K562 (cell line): ENCODE data around the gene EMX1. TPM values are rescaled to one million over a fixed set of nuclear protein-coding genes. Genes with fewer than 3 reads are reported as not detected.
A peak's percentile ranks its signal among the peaks of the same experiment; 100 is the strongest.

Experiments used
- ATAC-seq: fragments of 200-7000 bp; cut with Tn5 transposase; 3 replicates; pipeline ENCODE4 v1.9.1; 2020; ENCODE audit warnings: moderate library complexity
- BruUV-seq: library from RNA; stranded (reverse); fragments of 400-500 nt; replicated peaks from 2 replicates; lab custom pipeline; 2021; lab: Mats Ljungman, UMichigan
- CTCF ChIA-PET: fragments of 300-600 bp; formaldehyde crosslinking; extraction: SDS; loops from one replicate; lab custom pipeline; 2021; ENCODE audit warnings: low intra/inter-chr PET ratio; lab: Yijun Ruan, JAX
- POLR2A ChIA-PET: fragments of 300-600, 350-650 bp; sonication (Branson Sonifier 250); formaldehyde crosslinking; extraction: SDS; loops from one replicate; lab custom pipeline; 2021; ENCODE audit warnings: antibody characterized with exemption, inconsistent platforms; lab: Yijun Ruan, JAX
- DNase-seq, 4 experiments: peaks; one replicate each; pipeline versions ENCODE4 v3.0.0 to v3.0.0-alpha.2; 2011 to 2018; ENCODE audit warnings: low spot score in 3 of 4, mixed read lengths in 3 of 4; ENCODE audit errors: extremely low read depth in 1 of 4
- FAIRE-seq: peaks from 2 replicates; lab custom pipeline; 2011; peaks lifted over from hg19 to GRCh38; lab: Jason Lieb, UNC
- H2AFZ ChIP-seq: 2 replicates; pipeline ENCODE4 v1.6.0; 2011; ENCODE audit warnings: low read depth, low read length, control low read depth, inconsistent platforms
- H3K27ac ChIP-seq: fragments of 200-600 bp; 3 replicates; pipeline ENCODE4 v1.8.0; 2011; ENCODE audit warnings: low read depth, mild to moderate bottlenecking, control low read depth, inconsistent platforms, low read length, moderate library complexity, mixed read lengths; ENCODE audit errors: extremely low read depth
- H3K27me3 ChIP-seq, 2 experiments: fragments of 300-600 bp in 1 of 2; 2 replicates in 1 of 2; 3 replicates in 1 of 2; pipeline versions ENCODE4 v1.6.0 to v1.8.0; 2011; ENCODE audit warnings: inconsistent platforms in 2 of 2, low read length in 2 of 2, mild to moderate bottlenecking in 1 of 2, mixed read lengths in 1 of 2, moderate library complexity in 1 of 2; ENCODE audit not compliant: control insufficient read depth in 2 of 2, insufficient read depth in 2 of 2
- H3K36me3 ChIP-seq: fragments of 300-600 bp; 3 replicates; pipeline ENCODE4 v1.8.0; 2011; ENCODE audit warnings: mild to moderate bottlenecking, low read length, inconsistent platforms; ENCODE audit not compliant: control insufficient read depth, insufficient read depth
- H3K4me1 ChIP-seq, 2 experiments: fragments of 200-600 bp in 1 of 2; replicated peaks in 1 of 2; 2 replicates in 1 of 2; 3 replicates in 1 of 2; pipeline versions ENCODE4 v1.5.1 to v1.8.0; 2011; ENCODE audit warnings: inconsistent platforms in 2 of 2, low read length in 2 of 2, mild to moderate bottlenecking in 1 of 2, mixed read lengths in 1 of 2, moderate library complexity in 1 of 2; ENCODE audit not compliant: control insufficient read depth in 2 of 2, insufficient read depth in 2 of 2
- H3K4me2 ChIP-seq: 2 replicates; pipeline ENCODE4 v1.6.1; 2011; ENCODE audit warnings: low read length, control low read depth, inconsistent platforms, mixed read lengths; ENCODE audit not compliant: insufficient read depth
- H3K4me3 ChIP-seq: fragments of 200-600 bp; sonication (generic), shearing (Covaris generic); 2 replicates; pipeline ENCODE4 v1.5.1; 2016; ENCODE audit warnings: control low read depth, inconsistent platforms
- H3K79me2 ChIP-seq: fragments of 200-600 bp; 3 replicates; pipeline ENCODE4 v1.8.0; 2011; ENCODE audit warnings: low read length, inconsistent platforms; ENCODE audit not compliant: control insufficient read depth, insufficient read depth
- H3K9ac ChIP-seq, 2 experiments: 2 replicates each; pipeline versions ENCODE4 v1.6.0 to v1.6.1; 2011; ENCODE audit warnings: low read depth in 2 of 2, low read length in 2 of 2, control low read depth in 1 of 2, inconsistent platforms in 1 of 2, mild to moderate bottlenecking in 1 of 2, mixed read lengths in 1 of 2; ENCODE audit not compliant: insufficient read depth in 1 of 2
- H3K9me1 ChIP-seq: one replicate; pipeline ENCODE4 v1.6.0; 2011; ENCODE audit warnings: inconsistent platforms, mild to moderate bottlenecking, low read length, moderate library complexity; ENCODE audit not compliant: control insufficient read depth, insufficient read depth
- H3K9me3 ChIP-seq: replicated peaks from 2 replicates; pipeline ENCODE4 v1.5.1; 2011; ENCODE audit warnings: low read depth, low read length, inconsistent platforms; ENCODE audit not compliant: control insufficient read depth, insufficient read depth
- H4K20me1 ChIP-seq: replicated peaks from 2 replicates; pipeline ENCODE4 v1.6.1; 2011; ENCODE audit warnings: low read length, inconsistent platforms, mixed read lengths; ENCODE audit not compliant: control insufficient read depth, insufficient read depth
- DACH1 ChIP-seq: fragments of 450-650 bp; IDR thresholded peaks from 2 replicates; pipeline ENCODE4 v1.6.1; 2018; ENCODE audit not compliant: partially characterized antibody
- EWSR1 ChIP-seq: fragments of 450-650 bp; IDR thresholded peaks from 2 replicates; pipeline ENCODE4 v1.6.1; 2018; ENCODE audit warnings: borderline replicate concordance, mild to moderate bottlenecking, low read depth, moderate library complexity; ENCODE audit not compliant: partially characterized antibody
- FOXM1 ChIP-seq, 2 experiments: fragments of 450-650 bp in 1 of 2; sonication (generic) in 1 of 2; formaldehyde crosslinking in 1 of 2; IDR thresholded peaks; 2 replicates each; pipeline versions ENCODE4 v1.6.1 to v1.9.0; 2017 to 2022; ENCODE audit warnings: low read depth in 2 of 2, mild to moderate bottlenecking in 2 of 2, missing genetic modification reagents in 1 of 2, moderate library complexity in 1 of 2
- RBM14 ChIP-seq: fragments of 200-400 bp; formaldehyde crosslinking; IDR thresholded peaks from 2 replicates; pipeline ENCODE4 v1.6.1; 2018; ENCODE audit warnings: low read depth, mild to moderate bottlenecking, low read length, moderate library complexity, borderline replicate concordance; ENCODE audit not compliant: insufficient read depth
- SMC3 ChIP-seq: conservative IDR thresholded peaks from 2 replicates; pipeline ENCODE4 v1.6.1; 2011; ENCODE audit warnings: low read depth, low read length, improper control_type of control experiment; ENCODE audit not compliant: insufficient read depth
- TCF3 ChIP-seq: sonication (generic); formaldehyde crosslinking; IDR thresholded peaks from 2 replicates; pipeline ENCODE4 v1.4.0; 2020; ENCODE audit warnings: mild to moderate bottlenecking, missing genetic modification reagents
- XRCC4 ChIP-seq: IDR thresholded peaks from one replicate; pipeline ENCODE4 v1.6.1; 2011; ENCODE audit not compliant: insufficient read depth, insufficient read length; ENCODE audit errors: extremely low read depth
- ZKSCAN8 ChIP-seq: fragments of 200-800 bp; sonication (Bioruptor generic); IDR thresholded peaks from 2 replicates; pipeline ENCODE4 v1.6.1; 2016; ENCODE audit warnings: missing genetic modification characterization, missing compliant biosample characterization
- ZNF217 ChIP-seq: sonication (generic); formaldehyde crosslinking; IDR thresholded peaks from 2 replicates; pipeline ENCODE4 v1.8.0; 2022; ENCODE audit warnings: mild to moderate bottlenecking, missing genetic modification reagents
- ZNF639 ChIP-seq, 2 experiments: fragments of 200-800 bp in 1 of 2; sonication (Bioruptor generic) in 1 of 2; sonication (generic) in 1 of 2; formaldehyde crosslinking in 1 of 2; IDR thresholded peaks in 1 of 2; conservative IDR thresholded peaks in 1 of 2; 2 replicates each; pipeline versions ENCODE4 v1.5.0 to v1.6.1; 2016 to 2020; ENCODE audit warnings: missing compliant biosample characterization in 1 of 2, missing genetic modification characterization in 1 of 2, missing genetic modification reagents in 1 of 2
- WGBS: fragments of 100-300 bp; shearing (Covaris generic); methylation state at CpG from one replicate; pipeline ENCODE4 v1.1.6; 2016; ENCODE audit warnings: low coverage, mixed read lengths; ENCODE audit not compliant: insufficient coverage; ENCODE audit errors: missing lambda C conversion rate; 5-methylcytosine and 5-hydroxymethylcytosine counted together
- in situ Hi-C: fragments of 300-500 bp; cut with MboI; formaldehyde crosslinking; loops from 4 replicates; pipeline ENCODE4 v1.15.0; 2018; ENCODE audit warnings: inconsistent platforms, mixed read lengths
- intact Hi-C: fragments of 100-400 bp; cut with micrococcal nuclease; formaldehyde crosslinking; loops from 2 replicates; pipeline ENCODE4 v1.14.2; 2022
- polyA plus RNA-seq, 8 experiments: library from polyadenylated mRNA; depleted of rRNA in 4 of 8; stranded (reverse) in 5 of 8; unstranded in 3 of 8; fragments of >200 nt; fragmentation: Nextera tagmentation in 2 of 8; fragmentation: Illumina TruSeq in 1 of 8; extraction: Ambion mirVana in 2 of 8; extraction: Trizol in 1 of 8; gene quantifications; 2 replicates each; pipeline versions ENCODE4 v1.2.1 to v1.2.3, GENCODE V29; 2011 to 2014; ENCODE audit warnings: inconsistent platforms in 1 of 8, missing spikeins in 1 of 8
- total RNA-seq, 7 experiments: library from RNA; depleted of rRNA in 6 of 7; stranded (reverse); fragments of >200 nt in 6 of 7; fragmentation: Illumina TruSeq in 2 of 7; extraction: Trizol in 2 of 7; gene quantifications; 2 replicates each; pipeline versions ENCODE4 v1.2.1 to v1.2.3, GENCODE V29; 2011 to 2021; ENCODE audit warnings: low replicate concordance in 1 of 7
- TF ChIP-seq, protein P1 (sequence below), 2 experiments: fragments of 450-650 bp; formaldehyde crosslinking in 1 of 2; IDR thresholded peaks; 2 replicates each; pipeline versions ENCODE4 v1.4.0 to v1.6.1; 2014 to 2020; ENCODE audit warnings: mild to moderate bottlenecking in 2 of 2, borderline replicate concordance in 1 of 2, low read depth in 1 of 2

The EMX1 gene
- total and polyA plus RNA-seq, 9 of the 15 experiments (the other 6 are each of a cell fraction or from before 2014, with no cell fraction given) = 0.10 to 0.32 (median 0.21) TPM; not detected in 6

GRCh38 chr2:72942293-72942692, 25.0 kb downstream of the EMX1 start:
- Histone ChIP-seq H3K4me1 (peaks cover 0 to 2% of the 10 kb centered on the region in 2 experiments; a peak in 2 of 5 replicates), H2AFZ (no peak overlapping the region), H3K4me2 (no peak overlapping the region), H3K9me1 (no peaks in the 10 kb centered on the region), H3K4me3 (no peak overlapping the region), H4K20me1 (peaks cover 5% of the 10 kb centered on the region), H3K27ac (no peak overlapping the region), H3K36me3 (no peaks in the 10 kb centered on the region), H3K79me2 (no peaks in the 10 kb centered on the region), H3K27me3 (peaks cover 2 to 12% of the 10 kb centered on the region in 2 experiments; a peak in 2 of 5 replicates), H3K9ac (0 out of 4 replicates have a peak overlapping the region, but pooled peaks of 1 of the 2 experiments have one; percentile 26), H3K9me3 (no peaks in the 10 kb centered on the region)
- ChIA-PET POLR2A (interaction anchor here (1.1 to 1.3 kb wide), 2 partner anchors 9 to 25 kb away, joined by 3 to 4 read pairs; partner anchors contain the start of gene EMX1), CTCF (no interaction called here)
- intact Hi-C loops (no loop called here), in situ Hi-C loops (no loop called here)
- no peak for FAIRE-seq
- BruUV-seq = no TSS peak
- no peak for DNase-seq
- no peak for ATAC-seq
- WGBS = 56% methylated on average over 5 of the region's 8 CpGs
- no peak for TF ChIP-seq TCF3 (CRISPR knock-in tag)
- no peak for TF ChIP-seq DACH1
- no peak for TF ChIP-seq ZKSCAN8 (CRISPR knock-in tag)
- no peak for TF ChIP-seq RBM14
- TF ChIP-seq, protein P1, sequence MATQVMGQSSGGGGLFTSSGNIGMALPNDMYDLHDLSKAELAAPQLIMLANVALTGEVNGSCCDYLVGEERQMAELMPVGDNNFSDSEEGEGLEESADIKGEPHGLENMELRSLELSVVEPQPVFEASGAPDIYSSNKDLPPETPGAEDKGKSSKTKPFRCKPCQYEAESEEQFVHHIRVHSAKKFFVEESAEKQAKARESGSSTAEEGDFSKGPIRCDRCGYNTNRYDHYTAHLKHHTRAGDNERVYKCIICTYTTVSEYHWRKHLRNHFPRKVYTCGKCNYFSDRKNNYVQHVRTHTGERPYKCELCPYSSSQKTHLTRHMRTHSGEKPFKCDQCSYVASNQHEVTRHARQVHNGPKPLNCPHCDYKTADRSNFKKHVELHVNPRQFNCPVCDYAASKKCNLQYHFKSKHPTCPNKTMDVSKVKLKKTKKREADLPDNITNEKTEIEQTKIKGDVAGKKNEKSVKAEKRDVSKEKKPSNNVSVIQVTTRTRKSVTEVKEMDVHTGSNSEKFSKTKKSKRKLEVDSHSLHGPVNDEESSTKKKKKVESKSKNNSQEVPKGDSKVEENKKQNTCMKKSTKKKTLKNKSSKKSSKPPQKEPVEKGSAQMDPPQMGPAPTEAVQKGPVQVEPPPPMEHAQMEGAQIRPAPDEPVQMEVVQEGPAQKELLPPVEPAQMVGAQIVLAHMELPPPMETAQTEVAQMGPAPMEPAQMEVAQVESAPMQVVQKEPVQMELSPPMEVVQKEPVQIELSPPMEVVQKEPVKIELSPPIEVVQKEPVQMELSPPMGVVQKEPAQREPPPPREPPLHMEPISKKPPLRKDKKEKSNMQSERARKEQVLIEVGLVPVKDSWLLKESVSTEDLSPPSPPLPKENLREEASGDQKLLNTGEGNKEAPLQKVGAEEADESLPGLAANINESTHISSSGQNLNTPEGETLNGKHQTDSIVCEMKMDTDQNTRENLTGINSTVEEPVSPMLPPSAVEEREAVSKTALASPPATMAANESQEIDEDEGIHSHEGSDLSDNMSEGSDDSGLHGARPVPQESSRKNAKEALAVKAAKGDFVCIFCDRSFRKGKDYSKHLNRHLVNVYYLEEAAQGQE (IDR thresholded peaks at IDR 0.05; ENCODE audit: borderline replicate concordance) = no peak
- TF ChIP-seq, protein P1 (CRISPR knock-in tag; IDR thresholded peaks at IDR 0.05; ENCODE audit: low read depth) = no peak
- TF ChIP-seq EWSR1 = no peak
- TF ChIP-seq XRCC4 = no peak
- TF ChIP-seq SMC3 = no peak
- no peak for TF ChIP-seq FOXM1 (IDR thresholded peaks at IDR 0.05; ENCODE audit: low read depth)
- TF ChIP-seq FOXM1 (CRISPR knock-in tag; IDR thresholded peaks at IDR 0.05; ENCODE audit: low read depth) = no peak
- TF ChIP-seq ZNF217 = no peak
- TF ChIP-seq ZNF639 (CRISPR knock-in tag; conservative IDR thresholded peaks at IDR 0.05 in 1 of 2, IDR thresholded peaks at IDR 0.05 in 1 of 2) = no peak
